ENCODE measurements around the gene PCCB. TPM values are rescaled to one million over a fixed set of nuclear protein-coding genes. Genes with fewer than 3 reads are reported as not detected.

Gene PCCB
- total RNA-seq, 1 experiment from 2014 or later = 53.5 TPM

DNA sequence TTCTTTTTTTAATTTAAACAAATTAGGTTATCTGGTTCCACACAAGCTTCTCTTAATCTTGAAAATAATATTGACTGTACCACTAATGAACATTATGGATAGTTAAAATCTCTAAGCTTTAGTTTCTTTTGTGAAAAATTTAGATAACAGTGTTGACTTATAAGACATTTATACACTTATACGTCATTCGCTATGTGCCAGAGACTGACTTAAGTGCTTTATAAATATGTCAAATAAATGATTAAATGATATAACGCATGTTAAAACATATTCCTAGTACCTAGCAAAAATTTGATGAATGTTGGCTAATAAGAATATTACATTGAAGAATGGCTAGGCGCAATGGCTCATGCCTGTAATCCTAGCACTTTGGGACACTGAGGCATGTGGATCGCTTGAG, 96.3 kb downstream of the PCCB start:
- ChIA-PET POLR2A (ENCODE audit: unreplicated experiment) (no interaction called here), CTCF (no interaction called here)
- intact Hi-C loops (cut with micrococcal nuclease) = no loop called here
- Histone ChIP-seq H3K27me3 (ENCODE audit: low read length) (no peaks in the 10 kb centered on the region), H3K4me3 (ENCODE audit: low read length) (no peak overlapping the region), H3K9ac (ENCODE audit: low read length) (no peak overlapping the region), H3F3A (ENCODE audit: low read length, unreplicated experiment) (no peaks in the 10 kb centered on the region), H3K4me2 (ENCODE audit: low read length) (no peak overlapping the region), H3K36me3 (ENCODE audit: low read depth, low read length) (no peaks in the 10 kb centered on the region; the same call in 1 of the 2 replicates), H2AFZ (ENCODE audit: low read length) (no peak overlapping the region), H4K20me1 (ENCODE audit: low read length) (no peaks in the 10 kb centered on the region), H3K79me2 (ENCODE audit: low read length) (no peaks in the 10 kb centered on the region), H3K9me3 (ENCODE audit: low read length) (no peaks in the 10 kb centered on the region), H3K4me1 (ENCODE audit: insufficient read depth, low read length) (peaks cover 22% of the 10 kb centered on the region), H3K9me2 (replicated peaks; ENCODE audit: low read length) (no peaks in the 10 kb centered on the region), H3K27ac (ENCODE audit: low read length) (no peak overlapping the region)
- BruUV-seq (replicated peaks) = no TSS peak
- ATAC-seq (no peak), DNase-seq (no peak)
- TF ChIP-seq CTCF (conservative IDR thresholded peaks at IDR 0.05; ENCODE audit: low read depth, low read length) (no peak), EZH2 (IDR thresholded peaks at IDR 0.05; ENCODE audit: low read length, unreplicated experiment) (no peak)

- POLR2A ChIA-PET (ENCODE audit: unreplicated experiment) = no interaction called here
- no peak; the same call in 1 of the 2 replicates for ATAC-seq
These were observed 100.0 kb downstream of the PCCB start for GRCh38 chr3:136350132-136350531.

DNA sequence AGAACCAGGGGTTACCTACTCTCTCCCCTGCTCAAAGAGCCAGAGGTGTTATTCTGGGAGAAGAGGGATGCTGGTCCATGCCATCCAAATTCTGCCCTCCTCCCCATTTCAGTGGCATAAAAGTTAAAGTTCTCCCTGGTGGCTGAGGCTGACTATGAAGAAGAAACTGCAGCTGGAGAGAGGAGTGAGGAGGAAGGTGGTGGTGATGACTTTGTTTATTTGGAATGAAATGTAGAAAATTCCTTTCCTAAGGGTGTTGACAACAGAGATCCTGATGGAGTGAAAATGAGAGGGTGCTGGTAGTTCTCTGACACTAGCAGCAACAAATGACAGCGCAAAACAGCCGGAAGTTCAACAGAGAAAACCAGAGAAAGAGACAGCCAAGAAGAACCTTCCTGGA, 100.4 kb downstream of the PCCB start:
- H3K27me3 ChIP-seq (ENCODE audit: low read length) = no peaks in the 10 kb centered on the region
- intact Hi-C loops (cut with micrococcal nuclease) = no loop called here
- ChIA-PET CTCF (no interaction called here), POLR2A (ENCODE audit: unreplicated experiment) (no interaction called here)
- no peaks in the 10 kb centered on the region for H3F3A ChIP-seq (ENCODE audit: low read length, unreplicated experiment)
- BruUV-seq (replicated peaks) = no TSS peak
- no peaks in the 10 kb centered on the region for H3K9me3 ChIP-seq (ENCODE audit: low read length)
- no peak overlapping the region for H2AFZ ChIP-seq (ENCODE audit: low read length)
- H3K4me3 ChIP-seq (ENCODE audit: low read length) = no peak overlapping the region
- no peaks in the 10 kb centered on the region; the same call in 1 of the 2 replicates for H3K36me3 ChIP-seq (ENCODE audit: low read depth, low read length)
- H3K4me2 ChIP-seq (ENCODE audit: low read length) = no peak overlapping the region
- no peak for DNase-seq
- H3K79me2 ChIP-seq (ENCODE audit: low read length) = no peaks in the 10 kb centered on the region
- H4K20me1 ChIP-seq (ENCODE audit: low read length) = no peaks in the 10 kb centered on the region
- ATAC-seq = no peak
- no peaks in the 10 kb centered on the region for H3K9me2 ChIP-seq (replicated peaks; ENCODE audit: low read length)
- TF ChIP-seq EZH2 (IDR thresholded peaks at IDR 0.05; ENCODE audit: low read length, unreplicated experiment) (no peak), EZH2phosphoT487 (IDR thresholded peaks at IDR 0.05; ENCODE audit: borderline replicate concordance, low read length) (no peak), CTCF (conservative IDR thresholded peaks at IDR 0.05; ENCODE audit: low read depth, low read length) (no peak)
- H3K4me1 ChIP-seq (ENCODE audit: insufficient read depth, low read length) = 0 out of 2 replicates have a peak, but pooled peaks cover 6% of the 10 kb centered on the region
- no peak overlapping the region for H3K27ac ChIP-seq (ENCODE audit: low read length)
- H3K9ac ChIP-seq (ENCODE audit: low read length) = no peak overlapping the region

More at GRCh38 chr3:136350132-136350531, 100.0 kb downstream of the PCCB start:
- Histone ChIP-seq H3K9ac (ENCODE audit: low read length) (no peak overlapping the region), H3K9me2 (replicated peaks; ENCODE audit: low read length) (no peaks in the 10 kb centered on the region), H3K4me2 (ENCODE audit: low read length) (no peak overlapping the region), H3K4me3 (ENCODE audit: low read length) (no peak overlapping the region), H3K79me2 (ENCODE audit: low read length) (no peaks in the 10 kb centered on the region), H3K36me3 (ENCODE audit: low read depth, low read length) (no peaks in the 10 kb centered on the region; the same call in 1 of the 2 replicates), H3K4me1 (ENCODE audit: insufficient read depth, low read length) (0 out of 2 replicates have a peak, but pooled peaks cover 6% of the 10 kb centered on the region), H2AFZ (ENCODE audit: low read length) (no peak overlapping the region), H4K20me1 (ENCODE audit: low read length) (no peaks in the 10 kb centered on the region), H3F3A (ENCODE audit: low read length, unreplicated experiment) (no peaks in the 10 kb centered on the region), H3K27ac (ENCODE audit: low read length) (no peak overlapping the region), H3K27me3 (ENCODE audit: low read length) (no peaks in the 10 kb centered on the region), H3K9me3 (ENCODE audit: low read length) (no peaks in the 10 kb centered on the region)
- no TSS peak for BruUV-seq (replicated peaks)
- TF ChIP-seq EZH2 (IDR thresholded peaks at IDR 0.05; ENCODE audit: low read length, unreplicated experiment) = no peak
- no peak for TF ChIP-seq EZH2phosphoT487 (IDR thresholded peaks at IDR 0.05; ENCODE audit: borderline replicate concordance, low read length)
- TF ChIP-seq CTCF (conservative IDR thresholded peaks at IDR 0.05; ENCODE audit: low read depth, low read length) = no peak
- CTCF ChIA-PET = no interaction called here
- intact Hi-C loops (cut with micrococcal nuclease) = no loop called here
- peak; percentile 41 for DNase-seq
